Brain microvascular endothelial cell (primary cell): ENCODE data around the gene TTC9C.
A peak's percentile ranks its signal among the peaks of the same experiment; 100 is the strongest.

Experiments used
- DNase-seq: peaks from one replicate; pipeline ENCODE4 v3.0.0-alpha.2; 2020
- H3K27ac ChIP-seq: fragments of 250-450 bp; sonication (Bioruptor Pico); 2 replicates; pipeline ENCODE4 v1.5.1; 2020; ENCODE audit warnings: mild to moderate bottlenecking, moderate library complexity
- H3K27me3 ChIP-seq: fragments of 250-450 bp; sonication (Bioruptor Pico); replicated peaks from 2 replicates; pipeline ENCODE4 v1.5.1; 2020; ENCODE audit warnings: mild to moderate bottlenecking
- H3K36me3 ChIP-seq: fragments of 250-450 bp; sonication (Bioruptor Pico); replicated peaks from 2 replicates; pipeline ENCODE4 v1.5.1; 2020; ENCODE audit warnings: mild to moderate bottlenecking
- H3K4me3 ChIP-seq: 2 replicates; pipeline ENCODE4 v1.5.1; 2011; ENCODE audit warnings: low read depth, mild to moderate bottlenecking, control low read depth, low read length, moderate library complexity
- in situ Hi-C: cut with HindIII; loops from 2 replicates; pipeline ENCODE4 v1.10.0; 2017; ENCODE audit warnings: low sequenced_read_pairs, low pct_ligation_motif_present
- TF ChIP-seq, protein P1 (sequence below): IDR thresholded peaks from 2 replicates; pipeline ENCODE4 v1.5.1; 2011; ENCODE audit warnings: low read depth, mild to moderate bottlenecking, moderate library complexity, low read length, control low read depth, inconsistent platforms; ENCODE audit errors: missing control alignments

The TTC9C gene

DNA sequence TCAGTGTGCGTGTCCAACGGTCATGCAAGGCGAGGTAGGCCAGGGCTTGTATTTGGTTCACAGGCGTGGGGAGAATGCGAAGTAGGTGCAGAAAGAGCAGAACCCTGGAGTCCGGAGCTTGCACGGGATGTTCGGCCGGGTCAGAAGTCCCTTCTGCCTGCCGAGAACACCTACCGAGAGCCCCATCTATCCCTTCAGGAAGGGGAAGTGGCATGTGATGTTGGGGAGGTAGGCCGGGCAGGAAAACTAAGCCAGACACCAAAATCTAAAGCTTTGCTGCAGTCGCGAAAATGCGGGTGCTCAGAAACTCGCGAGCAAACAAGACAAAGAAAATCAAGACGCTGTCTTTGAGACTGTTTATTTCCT, 42.5 kb downstream of the TTC9C start:
- Histone ChIP-seq H3K4me3 (peak overlapping the region; percentile 75), H3K36me3 (peaks cover 13% of the 10 kb centered on the region), H3K27me3 (no peaks in the 10 kb centered on the region), H3K27ac (peak overlapping the region; percentile 93)
- TF ChIP-seq, protein P1, sequence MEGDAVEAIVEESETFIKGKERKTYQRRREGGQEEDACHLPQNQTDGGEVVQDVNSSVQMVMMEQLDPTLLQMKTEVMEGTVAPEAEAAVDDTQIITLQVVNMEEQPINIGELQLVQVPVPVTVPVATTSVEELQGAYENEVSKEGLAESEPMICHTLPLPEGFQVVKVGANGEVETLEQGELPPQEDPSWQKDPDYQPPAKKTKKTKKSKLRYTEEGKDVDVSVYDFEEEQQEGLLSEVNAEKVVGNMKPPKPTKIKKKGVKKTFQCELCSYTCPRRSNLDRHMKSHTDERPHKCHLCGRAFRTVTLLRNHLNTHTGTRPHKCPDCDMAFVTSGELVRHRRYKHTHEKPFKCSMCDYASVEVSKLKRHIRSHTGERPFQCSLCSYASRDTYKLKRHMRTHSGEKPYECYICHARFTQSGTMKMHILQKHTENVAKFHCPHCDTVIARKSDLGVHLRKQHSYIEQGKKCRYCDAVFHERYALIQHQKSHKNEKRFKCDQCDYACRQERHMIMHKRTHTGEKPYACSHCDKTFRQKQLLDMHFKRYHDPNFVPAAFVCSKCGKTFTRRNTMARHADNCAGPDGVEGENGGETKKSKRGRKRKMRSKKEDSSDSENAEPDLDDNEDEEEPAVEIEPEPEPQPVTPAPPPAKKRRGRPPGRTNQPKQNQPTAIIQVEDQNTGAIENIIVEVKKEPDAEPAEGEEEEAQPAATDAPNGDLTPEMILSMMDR: no peak
- no peak for DNase-seq
- in situ Hi-C loops: no loop called here

DNA sequence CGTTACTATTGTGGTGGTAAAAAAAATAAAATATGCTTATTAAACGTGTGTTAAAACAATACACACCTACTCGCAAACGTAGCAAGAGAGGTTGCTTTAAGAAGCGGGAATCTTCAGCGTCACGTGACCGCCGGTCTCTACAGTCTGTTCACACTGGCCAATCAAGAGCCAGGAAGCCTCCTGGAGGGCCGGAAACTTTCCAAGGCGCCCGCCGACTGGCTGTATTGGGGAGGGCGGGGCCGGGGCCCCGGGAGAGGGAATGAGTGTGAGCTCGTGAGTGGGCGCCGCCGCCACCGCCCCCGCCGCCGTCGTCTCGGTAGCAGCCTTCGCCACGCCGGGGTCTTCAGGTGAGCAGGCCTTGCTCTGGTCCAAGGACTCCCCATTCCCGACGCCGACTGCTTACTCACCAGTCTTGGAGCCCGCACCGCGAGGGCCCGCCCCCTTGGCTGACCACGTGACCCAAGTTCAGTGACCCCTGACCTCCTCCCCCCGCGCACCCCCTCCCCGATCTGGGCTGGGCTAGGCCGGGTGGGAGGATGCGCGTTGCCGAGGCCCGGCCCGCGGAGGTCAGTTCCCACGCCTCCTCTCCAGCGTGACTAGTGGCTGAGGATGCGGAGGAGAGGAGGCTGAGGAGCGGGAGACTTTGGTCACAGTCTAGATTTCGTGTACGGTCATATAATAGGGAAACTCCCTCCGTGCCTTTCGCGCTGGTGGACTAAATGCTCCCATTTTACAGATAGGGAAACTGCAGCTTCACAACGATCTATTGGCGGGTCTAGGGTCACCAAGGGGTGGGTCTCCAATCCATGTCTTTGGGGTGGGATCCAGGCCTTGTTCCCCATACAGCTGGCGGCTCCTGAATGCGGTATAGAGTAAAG, 43.1 kb downstream of the TTC9C start, which contains the start of gene TAF6L:
TSS of gene TAF6L (plus strand) at position 253 of the 878 bp plus-strand sequence. CDS start 4,388 bp downstream, outside the sequence.
- in situ Hi-C loops: no loop called here
- peak; percentile 97 for DNase-seq
- TF ChIP-seq, protein P1: no peak
- Histone ChIP-seq H3K4me3 (peak within 1 kb of the TSS; percentile 75), H3K36me3 (peaks cover 13% of the 10 kb centered on the region), H3K27ac (peak within 1 kb of the TSS; percentile 93), H3K27me3 (no peaks in the 10 kb centered on the region)

DNA sequence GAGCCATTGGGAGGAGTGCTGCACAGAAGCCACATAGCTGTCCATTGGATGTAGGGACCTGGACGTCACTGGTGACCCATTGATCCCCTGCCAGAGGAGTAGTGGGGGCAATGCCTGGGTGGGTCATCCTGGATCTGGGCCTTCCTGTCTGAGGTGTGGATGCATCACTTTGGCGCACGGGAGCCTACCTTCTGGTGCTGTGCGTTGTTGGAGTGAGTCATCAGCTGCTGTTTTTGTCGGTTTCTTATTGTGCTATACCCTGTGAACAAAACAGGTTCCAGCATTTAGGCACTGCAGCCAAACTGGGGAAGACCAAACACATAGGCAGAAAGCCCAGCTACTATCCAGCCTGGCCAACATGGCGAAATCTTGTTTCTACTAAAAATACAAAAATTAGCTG, 46.1 kb downstream of the TTC9C start:
- Histone ChIP-seq H3K27ac (no peak overlapping the region), H3K4me3 (no peak overlapping the region), H3K27me3 (no peaks in the 10 kb centered on the region), H3K36me3 (peaks cover 9% of the 10 kb centered on the region)
- in situ Hi-C loops: no loop called here
- no peak for DNase-seq
- TF ChIP-seq, protein P1: no peak

DNA sequence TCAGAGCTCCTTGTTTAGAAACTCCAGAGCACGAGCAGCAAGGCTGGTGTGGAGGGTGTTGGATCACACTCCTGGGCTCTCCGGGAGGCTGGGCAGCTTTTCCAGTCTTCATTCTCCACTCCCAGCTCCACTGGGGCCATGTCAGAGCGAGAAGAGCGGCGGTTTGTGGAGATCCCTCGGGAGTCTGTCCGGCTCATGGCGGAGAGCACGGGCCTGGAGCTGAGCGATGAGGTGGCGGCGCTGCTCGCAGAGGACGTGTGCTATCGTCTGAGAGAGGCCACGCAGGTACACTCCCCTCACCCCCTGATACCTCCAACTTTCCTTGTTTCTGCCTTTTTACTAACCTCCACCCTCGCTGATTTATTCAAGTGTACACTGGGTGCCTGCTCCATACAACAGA, 47.4 kb downstream of the TTC9C start:
- H3K27ac ChIP-seq: no peak overlapping the region
- in situ Hi-C loops: no loop called here

DNA sequence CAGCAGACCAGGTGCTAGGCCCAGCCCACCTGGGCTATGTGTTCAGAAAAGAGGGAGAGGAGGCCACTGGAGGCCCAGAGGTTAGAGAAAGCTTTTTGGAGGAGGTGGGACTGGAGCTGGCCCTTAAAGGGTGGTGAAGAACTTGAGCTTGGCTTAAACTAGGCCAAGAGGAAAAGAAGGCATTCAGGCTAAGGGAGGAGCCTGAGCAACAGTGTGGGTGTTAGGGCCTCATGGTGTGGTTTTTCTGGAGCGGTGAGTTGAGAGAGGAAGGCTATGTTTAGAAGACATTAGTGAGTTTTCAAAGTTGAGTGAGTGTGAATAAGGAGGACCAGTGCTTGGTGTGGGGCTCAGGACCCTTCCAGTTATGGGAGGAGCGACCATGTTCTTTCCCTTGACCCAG, 49.1 kb downstream of the TTC9C start:
- in situ Hi-C loops: no loop called here
- Histone ChIP-seq H3K36me3 (peaks cover 9% of the 10 kb centered on the region), H3K4me3 (no peak overlapping the region), H3K27ac (no peak overlapping the region), H3K27me3 (no peaks in the 10 kb centered on the region)
- no peak for DNase-seq
- TF ChIP-seq, protein P1: no peak

More for the DNA sequence above, 47.4 kb downstream of the TTC9C start:
- Histone ChIP-seq H3K4me3 (no peak overlapping the region), H3K36me3 (peaks cover 9% of the 10 kb centered on the region), H3K27me3 (no peaks in the 10 kb centered on the region)
- DNase-seq: no peak
- TF ChIP-seq, protein P1: no peak
